GM10248 (cell line): ENCODE data around the gene DYNC2H1.

Experiments used
- CTCF ChIA-PET: fragments of 300-600 bp; sonication (Branson Sonifier 250); formaldehyde crosslinking; extraction: SDS; loops from one replicate; lab custom pipeline; 2021; ENCODE audit warnings: antibody characterized with exemption; lab: Yijun Ruan, JAX
- POLR2A ChIA-PET: fragments of 350-650 bp; sonication (Branson Sonifier 250); formaldehyde crosslinking; extraction: SDS; loops from one replicate; lab custom pipeline; 2020; ENCODE audit warnings: antibody characterized with exemption; lab: Yijun Ruan, JAX
- DNase-seq: peaks from one replicate; pipeline ENCODE4 v3.0.0; 2012; ENCODE audit errors: extremely low spot score
- CTCF ChIP-seq: IDR thresholded peaks from 2 replicates; pipeline ENCODE4 v1.5.1; 2012; ENCODE audit warnings: mild to moderate bottlenecking, low read depth; ENCODE audit errors: extremely low read depth, missing control alignments, control extremely low read depth

The DYNC2H1 gene

GRCh38 chr11:103413266-103413888 lies 304.2 kb downstream of the DYNC2H1 start:
- no peak for DNase-seq
- CTCF ChIA-PET = no interaction called here
- TF ChIP-seq CTCF = no peak
- POLR2A ChIA-PET = no interaction called here

GRCh38 chr11:103418014-103418413 lies 308.8 kb downstream of the DYNC2H1 start:
- DNase-seq = no peak
- ChIA-PET POLR2A (no interaction called here), CTCF (interaction anchor here (1.7 kb wide), 1 partner anchor 10 kb away, joined by 5 read pairs; no protein-coding TSS in a partner anchor)
- no peak for TF ChIP-seq CTCF

- TF ChIP-seq CTCF = no peak
- DNase-seq = no peak
- CTCF ChIA-PET = interaction anchor here (1.1 to 1.8 kb wide), 2 partner anchors 11 to 14 kb away, joined by 3 to 7 read pairs; no protein-coding TSS in a partner anchor
- POLR2A ChIA-PET = no interaction called here
Measured at GRCh38 chr11:103420593-103420992, 311.4 kb downstream of the DYNC2H1 start.

- ChIA-PET CTCF (interaction anchor here (0.9 to 1.6 kb wide), 4 partner anchors 9 to 36 kb away, joined by 3 to 6 read pairs (median 3); no protein-coding TSS in a partner anchor), POLR2A (no interaction called here)
- DNase-seq = no peak
- TF ChIP-seq CTCF = no peak
Measured at GRCh38 chr11:103433386-103434072, 324.3 kb downstream of the DYNC2H1 start.

GRCh38 chr11:103434073-103434411 lies 324.8 kb downstream of the DYNC2H1 start:
- no peak for DNase-seq
- TF ChIP-seq CTCF = no peak
- CTCF ChIA-PET = no interaction called here
- POLR2A ChIA-PET = no interaction called here

GRCh38 chr11:103436131-103436770 lies 327.0 kb downstream of the DYNC2H1 start:
- POLR2A ChIA-PET = no interaction called here
- CTCF ChIA-PET = no interaction called here
- TF ChIP-seq CTCF = no peak
- no peak for DNase-seq
